Gastrocnemius medialis (tissue), 4 donors: Measurements from ENCODE around the gene DIAPH3. TPM values are rescaled to one million over a fixed set of nuclear protein-coding genes. Genes with fewer than 3 reads are reported as not detected.

ENCODE experiments used
- ATAC-seq, 2 donors: fragments of 150-250 bp; one replicate each; pipeline ENCODE4 v1.9.1; 2016
- DNase-seq, 2 donors: peaks; one replicate each; pipeline ENCODE4 v3.0.0-alpha.2; 2019
- H3K27ac ChIP-seq, 4 donors: fragments of 200-600 bp; sonication (generic); 1 replicate in 1 of 4; 2 replicates in 3 of 4; pipeline ENCODE4 v1.5.1; 2016 to 2018; ENCODE audit warnings: mild to moderate bottlenecking in 2 of 4, moderate library complexity in 1 of 4
- H3K27me3 ChIP-seq, 3 donors: fragments of 200-600 bp; sonication (generic) in 2 of 3; 1 replicate in 1 of 3; 2 replicates in 2 of 3; pipeline versions ENCODE4 v1.5.1 to v1.6.0; 2016 to 2019; ENCODE audit warnings: mild to moderate bottlenecking in 1 of 3, moderate library complexity in 1 of 3
- H3K36me3 ChIP-seq, 2 donors: fragments of 200-600 bp; sonication (generic) in 1 of 2; one replicate each; pipeline ENCODE4 v1.5.1; 2017 to 2018
- H3K4me1 ChIP-seq, 2 donors: fragments of 200-600 bp; sonication (generic) in 1 of 2; one replicate each; pipeline ENCODE4 v1.5.1; 2016 to 2017; ENCODE audit warnings: mild to moderate bottlenecking in 2 of 2
- H3K4me3 ChIP-seq, 4 donors: fragments of 200-600 bp; sonication (generic) in 3 of 4; 1 replicate in 1 of 4; 2 replicates in 3 of 4; pipeline ENCODE4 v1.5.1; 2016 to 2019; ENCODE audit warnings: mild to moderate bottlenecking in 2 of 4
- H3K9me3 ChIP-seq, 3 donors: fragments of 200-600 bp; sonication (generic) in 2 of 3; 1 replicate in 1 of 3; 2 replicates in 2 of 3; pipeline ENCODE4 v1.5.1; 2016 to 2019
- CTCF ChIP-seq, 5 experiments: fragments of 450-650 bp in 3 of 5; fragments of 200-600 bp in 2 of 5; sonication (generic) in 2 of 5; IDR thresholded peaks in 4 of 5; conservative IDR thresholded peaks in 1 of 5; 1 replicate in 4 of 5; 2 replicates in 1 of 5; pipeline ENCODE4 v1.5.1; 2016 to 2019; ENCODE audit warnings: antibody characterized with exemption in 5 of 5, mild to moderate bottlenecking in 3 of 5, moderate library complexity in 3 of 5
- POLR2A ChIP-seq, 2 donors: fragments of 450-650 bp; IDR thresholded peaks; one replicate each; pipeline ENCODE4 v1.6.1; 2017; ENCODE audit warnings: antibody characterized with exemption in 2 of 2, mild to moderate bottlenecking in 2 of 2, moderate library complexity in 2 of 2
- in situ Hi-C, 4 donors: fragments of 200-750 bp; cut with MboI; loops; one replicate each; pipeline versions ENCODE4 v1.15.0 to v1.8.0; 2017; ENCODE audit warnings: low sequenced_read_pairs in 4 of 4
- intact Hi-C: fragments of 100-400 bp; cut with DNase I; formaldehyde crosslinking; loops from one replicate; pipeline ENCODE4 v1.15.1; 2023; ENCODE audit warnings: low total_unique reads
- total RNA-seq, 4 donors: library from RNA; depleted of rRNA; stranded (reverse); fragments of >200 nt; gene quantifications; one replicate each; pipeline versions ENCODE4 v1.1.0 to v1.2.3, GENCODE V29; 2016

Gene DIAPH3
- total RNA-seq, 4 donors from 2014 or later, result 0.13 TPM; not detected in 3

- H3K27me3 ChIP-seq, result no peaks in the 10 kb centered on the region
- no peaks in the 10 kb centered on the region for H3K36me3 ChIP-seq
- no peak overlapping the region for H3K27ac ChIP-seq
- H3K4me3 ChIP-seq, result no peak overlapping the region
- DNase-seq (no peak), ATAC-seq (no peak)
- TF ChIP-seq CTCF (IDR thresholded peaks at IDR 0.05 in 4 of 5, conservative IDR thresholded peaks at IDR 0.05 in 1 of 5), result no peak
- TF ChIP-seq POLR2A (IDR thresholded peaks at IDR 0.05), result no peak
- in situ Hi-C loops, result loop anchor here in 2 of 4 donors (5.0 to 25.0 kb wide), 3 partner anchors 280 to 763 kb away; no protein-coding TSS in a partner anchor
- H3K4me1 ChIP-seq, result peaks cover 13 to 18% of the 10 kb centered on the region in 2 donors
- intact Hi-C loops, result loop anchor here (10.0 kb wide), 1 partner anchor 220 kb away; no protein-coding TSS in a partner anchor
- H3K9me3 ChIP-seq, result no peaks in the 10 kb centered on the region
Measured at GRCh38 chr13:59674616-59675015, 489.1 kb downstream of the DIAPH3 start.

GRCh38 chr13:59673286-59673685 is 490.4 kb downstream of the DIAPH3 start:
- DNase-seq, result no peak
- in situ Hi-C loops, result loop anchor here in 1 of 4 donors (10.0 kb wide), 1 partner anchor 278 kb away; no protein-coding TSS in a partner anchor
- Histone ChIP-seq H3K4me1 (peaks cover 9 to 10% of the 10 kb centered on the region in 2 donors), H3K27me3 (no peaks in the 10 kb centered on the region), H3K36me3 (no peaks in the 10 kb centered on the region), H3K27ac (no peak overlapping the region), H3K4me3 (no peak overlapping the region), H3K9me3 (no peaks in the 10 kb centered on the region)
- intact Hi-C loops, result loop anchor here (10.0 kb wide), 1 partner anchor 218 kb away; no protein-coding TSS in a partner anchor
- no peak for ATAC-seq
- TF ChIP-seq POLR2A (IDR thresholded peaks at IDR 0.05) (no peak), CTCF (IDR thresholded peaks at IDR 0.05 in 4 of 5, conservative IDR thresholded peaks at IDR 0.05 in 1 of 5) (no peak)

GRCh38 chr13:59672445-59672844 is 491.3 kb downstream of the DIAPH3 start:
- Histone ChIP-seq H3K36me3 (no peaks in the 10 kb centered on the region), H3K9me3 (no peaks in the 10 kb centered on the region), H3K4me3 (no peak overlapping the region), H3K27ac (no peak overlapping the region), H3K27me3 (no peaks in the 10 kb centered on the region), H3K4me1 (peaks cover under 1 to 1% of the 10 kb centered on the region in 2 donors)
- DNase-seq (no peak), ATAC-seq (no peak)
- intact Hi-C loops, result loop anchor here (10.0 kb wide), 1 partner anchor 218 kb away; no protein-coding TSS in a partner anchor
- in situ Hi-C loops, result loop anchor here in 1 of 4 donors (10.0 kb wide), 1 partner anchor 278 kb away; no protein-coding TSS in a partner anchor
- TF ChIP-seq CTCF (IDR thresholded peaks at IDR 0.05 in 4 of 5, conservative IDR thresholded peaks at IDR 0.05 in 1 of 5), result no peak
- no peak for TF ChIP-seq POLR2A (IDR thresholded peaks at IDR 0.05)

GRCh38 chr13:59671881-59672280 is 491.8 kb downstream of the DIAPH3 start:
- H3K27ac ChIP-seq, result no peak overlapping the region
- DNase-seq (no peak), ATAC-seq (no peak)
- no peaks in the 10 kb centered on the region for H3K4me1 ChIP-seq
- no peaks in the 10 kb centered on the region for H3K9me3 ChIP-seq
- no peaks in the 10 kb centered on the region for H3K36me3 ChIP-seq
- no peaks in the 10 kb centered on the region for H3K27me3 ChIP-seq
- no peak overlapping the region for H3K4me3 ChIP-seq
- in situ Hi-C loops, result loop anchor here in 1 of 4 donors (10.0 kb wide), 1 partner anchor 277 kb away; no protein-coding TSS in a partner anchor
- no peak for TF ChIP-seq POLR2A (IDR thresholded peaks at IDR 0.05)
- no peak for TF ChIP-seq CTCF (IDR thresholded peaks at IDR 0.05 in 4 of 5, conservative IDR thresholded peaks at IDR 0.05 in 1 of 5)
- intact Hi-C loops, result loop anchor here (10.0 kb wide), 1 partner anchor 217 kb away; no protein-coding TSS in a partner anchor
